GM18951 (cell line): ENCODE data around the gene MAL.

Experiments
- POLR2A ChIP-seq: IDR thresholded peaks from 4 replicates; pipeline ENCODE4 v1.6.1; 2011; ENCODE audit warnings: mild to moderate bottlenecking; ENCODE audit not compliant: insufficient read length, insufficient read depth; ENCODE audit errors: extremely low read depth
- in situ Hi-C: fragments of 300-500 bp; cut with MboI; formaldehyde crosslinking; loops from one replicate; pipeline ENCODE4 v1.12.0; 2022; ENCODE audit warnings: low sequenced_read_pairs, mixed read lengths, inconsistent platforms; ENCODE audit not compliant: unreplicated experiment

The MAL gene

GRCh38 chr2:95039978-95040377 lies 14.5 kb downstream of the MAL start:
- TF ChIP-seq POLR2A, result no peak
- in situ Hi-C loops, result no loop called here

GRCh38 chr2:95040426-95040825 lies 14.9 kb downstream of the MAL start:
- in situ Hi-C loops, result no loop called here
- TF ChIP-seq POLR2A, result no peak

DNA sequence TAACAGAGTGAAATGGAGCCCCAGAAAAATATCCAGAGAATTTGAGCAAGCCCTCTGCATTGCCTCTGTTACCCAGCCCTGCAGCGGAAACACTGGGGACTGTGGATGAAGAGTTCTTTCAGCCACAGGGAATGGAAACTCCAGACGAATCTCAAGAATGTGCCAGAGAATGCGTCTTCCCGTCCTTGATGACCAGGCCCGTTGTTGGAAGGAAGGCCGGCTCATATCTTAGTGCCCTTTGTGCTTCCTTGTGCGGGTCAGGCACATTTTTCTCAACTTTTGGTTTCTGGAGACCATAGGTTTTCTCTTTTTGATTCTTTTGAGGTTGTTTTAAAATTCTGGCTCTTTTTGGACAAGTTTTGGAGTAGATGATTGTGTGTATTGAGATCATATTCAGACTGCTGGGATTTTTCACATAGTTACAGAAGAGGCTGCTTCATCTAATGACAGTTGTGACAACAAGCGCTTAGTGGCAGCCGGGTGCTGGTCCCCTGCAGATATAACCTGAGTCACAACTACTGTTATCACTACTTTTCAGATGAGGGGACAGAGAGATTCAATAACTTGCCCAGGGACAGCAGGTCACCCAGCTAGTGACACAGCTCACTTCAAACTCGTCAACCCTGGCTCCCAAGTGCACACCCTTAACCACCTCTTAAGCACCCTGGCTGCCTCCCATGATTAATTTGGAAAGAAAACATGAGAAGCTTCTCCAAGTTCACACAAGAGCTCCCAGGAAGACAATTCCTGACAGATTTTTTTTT lies 15.7 kb downstream of the MAL start:
- in situ Hi-C loops, result no loop called here
- no peak for TF ChIP-seq POLR2A

DNA sequence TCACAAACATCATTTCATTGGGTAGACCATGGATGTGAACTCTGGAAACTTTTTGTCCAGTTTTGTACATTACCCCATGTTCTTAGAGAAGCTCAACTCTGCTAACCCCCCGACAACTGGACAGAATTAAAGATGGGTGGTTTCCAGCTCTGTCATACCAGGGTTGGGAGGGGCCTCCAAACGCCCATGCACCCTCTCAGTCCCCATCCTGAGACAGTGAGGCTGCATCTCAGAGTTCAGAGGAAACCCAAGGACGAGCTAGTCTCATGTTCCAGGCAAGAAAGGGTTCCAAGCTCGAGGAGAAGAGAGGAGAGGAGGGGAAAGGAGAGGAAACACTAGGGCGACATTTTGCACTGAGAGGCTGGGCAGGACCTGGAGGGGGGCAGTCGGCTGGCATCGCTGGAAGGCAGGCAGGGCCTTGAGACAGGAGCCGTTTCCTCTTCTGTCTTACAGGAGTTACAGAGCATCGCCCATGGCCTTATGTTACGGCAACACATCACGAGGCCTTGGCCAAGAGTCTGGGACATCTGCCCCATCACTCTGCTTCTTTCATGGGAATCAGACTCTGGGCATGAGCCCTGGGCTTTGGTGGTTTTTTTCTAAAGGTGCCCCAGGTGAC lies 16.4 kb downstream of the MAL start:
- TF ChIP-seq POLR2A, result no peak
- in situ Hi-C loops, result no loop called here

DNA sequence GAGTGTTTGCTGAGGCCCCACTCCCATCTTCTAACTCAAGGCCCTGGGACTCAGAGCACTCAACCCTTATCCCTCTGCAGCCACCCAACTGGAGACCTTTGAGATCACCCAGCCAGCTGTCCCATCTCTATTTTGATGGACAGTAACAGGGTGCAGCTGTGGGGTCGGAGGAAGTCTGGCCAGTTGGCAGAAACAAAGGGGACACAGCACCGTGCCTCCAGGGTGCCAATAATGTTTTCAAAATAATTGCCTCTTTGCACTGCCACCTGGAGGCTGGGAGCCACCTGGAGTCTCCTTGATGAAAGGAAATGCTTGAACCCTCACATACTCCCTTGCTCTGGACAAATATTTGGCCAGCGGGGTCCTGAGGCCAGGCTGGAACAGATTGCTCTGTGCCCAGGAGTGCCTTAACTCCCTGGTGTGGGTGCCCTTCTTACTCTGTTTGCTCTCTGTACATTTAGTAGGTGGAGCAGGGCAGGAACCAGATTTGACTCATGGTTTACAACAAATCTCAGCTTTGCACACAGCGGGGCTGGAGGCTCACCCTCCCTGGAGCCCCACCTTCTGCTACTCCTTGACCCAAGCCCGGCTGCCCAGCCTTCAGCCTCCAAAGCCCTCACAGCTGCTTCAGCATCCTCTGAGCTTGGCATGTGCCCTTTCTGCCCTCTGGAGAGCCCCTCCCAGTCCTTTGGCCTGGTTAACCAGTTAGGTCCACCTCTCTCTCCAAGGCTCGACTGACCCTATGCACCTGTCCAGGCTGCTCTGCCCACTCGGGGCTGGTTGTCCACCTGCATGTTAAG lies 17.2 kb downstream of the MAL start:
- no peak for TF ChIP-seq POLR2A
- in situ Hi-C loops, result no loop called here

GRCh38 chr2:95043300-95044093 lies 18.0 kb downstream of the MAL start:
- in situ Hi-C loops, result no loop called here
- TF ChIP-seq POLR2A, result no peak

DNA sequence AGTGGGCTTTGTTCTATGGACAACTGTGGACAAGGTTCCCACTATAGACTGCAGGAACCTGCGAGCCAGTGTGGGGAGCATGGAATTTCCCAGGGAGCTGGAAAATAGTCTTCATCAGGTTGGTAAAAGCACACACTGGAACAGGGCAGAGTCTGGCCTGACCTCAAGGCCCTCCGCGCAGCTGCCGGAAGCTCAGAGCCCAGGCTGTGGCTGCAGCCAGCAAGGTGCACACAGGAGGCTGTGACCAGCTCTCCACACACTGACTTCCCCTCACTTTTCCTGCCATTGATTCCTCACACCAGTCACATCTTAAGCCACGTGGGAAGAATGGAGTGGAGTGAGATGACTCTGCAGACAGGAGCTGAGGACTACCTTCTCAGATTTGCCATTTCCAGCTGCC lies 19.1 kb downstream of the MAL start:
- in situ Hi-C loops, result no loop called here
- TF ChIP-seq POLR2A, result no peak

- in situ Hi-C loops, result no loop called here
- TF ChIP-seq POLR2A, result no peak
These were observed 21.0 kb downstream of the MAL start for GRCh38 chr2:95046371-95047112.

DNA sequence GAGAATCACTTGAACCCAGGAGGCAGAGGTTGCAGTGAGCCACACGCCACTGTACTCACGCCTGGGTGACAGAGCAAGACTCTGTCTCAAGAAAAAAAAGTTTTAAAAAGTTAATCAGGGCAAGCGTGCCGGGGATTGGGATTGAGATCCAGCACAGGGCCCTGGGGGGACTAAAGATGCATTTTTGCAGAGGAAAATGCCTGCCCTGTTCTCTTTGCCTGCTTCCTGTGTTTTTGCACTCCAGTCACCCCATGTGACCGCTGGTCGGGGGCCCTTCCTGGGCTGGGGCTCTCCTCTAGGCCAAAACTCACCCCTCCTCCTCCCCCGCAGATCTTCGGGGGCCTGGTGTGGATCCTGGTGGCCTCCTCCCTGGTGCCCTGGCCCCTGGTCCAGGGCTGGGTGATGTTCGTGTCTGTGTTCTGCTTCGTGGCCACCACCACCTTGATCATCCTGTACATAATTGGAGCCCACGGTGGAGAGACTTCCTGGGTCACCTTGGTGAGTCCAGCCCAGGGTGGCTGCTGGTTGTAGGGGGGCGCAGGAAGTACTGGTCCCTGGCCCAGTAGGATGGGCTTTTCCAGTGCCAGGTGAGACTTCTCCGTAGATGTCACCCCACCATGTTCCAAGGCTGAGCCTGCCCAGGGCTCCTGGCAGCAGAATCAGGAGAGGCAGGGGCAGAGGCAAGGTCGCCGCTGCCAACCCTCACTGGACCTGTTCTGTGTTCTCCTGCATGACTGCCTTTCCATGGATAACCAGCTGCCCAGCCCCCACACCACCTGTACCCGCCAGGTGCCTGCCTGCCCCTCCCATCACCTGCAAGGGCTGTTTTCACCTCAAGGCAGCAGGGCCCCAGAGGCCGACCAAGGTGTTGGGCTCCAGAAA lies 22.4 kb downstream of the MAL start:
- no peak for TF ChIP-seq POLR2A
- in situ Hi-C loops, result no loop called here

DNA sequence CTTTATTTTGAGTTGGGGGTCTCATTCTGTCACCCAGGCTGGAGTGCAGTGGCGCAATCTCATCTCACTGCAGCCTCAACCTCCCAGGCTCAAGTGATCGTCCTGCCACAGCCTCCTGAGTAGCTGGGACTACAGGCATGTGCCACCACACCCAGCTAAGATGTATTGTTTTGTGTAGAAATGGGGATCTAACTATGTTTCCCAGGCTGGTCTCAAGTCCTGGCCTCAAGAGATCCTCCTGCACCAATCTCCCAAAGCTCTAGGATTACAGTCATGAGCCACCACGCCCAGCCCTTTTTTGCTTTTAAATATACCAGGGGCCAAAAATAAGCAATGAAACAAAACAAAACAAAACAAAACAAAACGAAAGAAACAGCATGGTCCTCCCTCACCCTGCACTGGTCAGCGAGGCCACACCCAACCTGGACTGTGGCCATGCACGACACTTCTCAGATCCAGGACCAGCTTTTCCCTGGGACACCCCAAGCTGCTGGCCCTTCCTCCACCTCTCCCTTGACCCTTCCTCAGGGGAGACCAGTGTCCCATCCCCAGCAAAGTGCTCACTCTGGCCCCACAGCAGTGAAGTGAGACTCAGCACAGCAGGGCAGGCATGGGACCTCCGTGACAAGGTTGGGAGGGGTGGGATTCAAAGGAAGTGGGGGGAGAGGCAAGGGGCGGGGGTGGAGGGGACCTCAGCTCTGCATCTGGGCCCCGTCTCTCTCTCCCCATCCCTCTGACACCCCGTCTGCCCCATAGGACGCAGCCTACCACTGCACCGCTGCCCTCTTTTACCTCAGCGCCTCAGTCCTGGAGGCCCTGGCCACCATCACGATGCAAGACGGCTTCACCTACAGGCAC lies 23.5 kb downstream of the MAL start:
- in situ Hi-C loops, result no loop called here

DNA sequence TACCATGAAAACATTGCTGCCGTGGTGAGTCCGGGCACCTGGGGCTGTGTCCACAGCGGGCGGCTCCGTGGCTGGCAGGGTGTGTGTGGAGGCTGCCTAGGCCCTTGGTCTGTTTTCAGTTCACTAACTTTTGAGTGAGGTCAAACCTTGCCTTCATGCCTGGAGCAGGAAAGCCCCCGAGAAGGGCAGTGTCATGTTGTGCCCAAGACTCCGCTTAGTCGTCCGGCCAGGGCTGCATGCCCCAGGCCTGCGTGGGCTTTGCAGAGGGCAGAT lies 24.1 kb downstream of the MAL start:
- in situ Hi-C loops, result no loop called here
- no peak for TF ChIP-seq POLR2A

More for the DNA sequence above, 23.5 kb downstream of the MAL start:
- TF ChIP-seq POLR2A, result no peak

GRCh38 chr2:95049961-95050360 lies 24.5 kb downstream of the MAL start:
- TF ChIP-seq POLR2A, result no peak
- in situ Hi-C loops, result no loop called here
